Thyroid gland (tissue), 4 donors: Measurements from ENCODE around the gene MXI1. TPM values are rescaled to one million over a fixed set of nuclear protein-coding genes. Genes with fewer than 3 reads are reported as not detected.

Source experiments
- DNase-seq, 2 donors: peaks; one replicate each; pipeline ENCODE4 v3.0.0-alpha.2; 2019
- H3K27ac ChIP-seq, 3 donors: fragments of 200-600 bp; sonication (generic); 1 replicate in 2 of 3; 2 replicates in 1 of 3; pipeline ENCODE4 v1.5.1; 2016 to 2019; ENCODE audit warnings: mild to moderate bottlenecking in 1 of 3, moderate library complexity in 1 of 3
- H3K27me3 ChIP-seq: fragments of 200-600 bp; sonication (generic); one replicate; pipeline ENCODE4 v1.5.1; 2019
- H3K36me3 ChIP-seq, 2 donors: fragments of 200-600 bp; sonication (generic); one replicate each; pipeline ENCODE4 v1.5.1; 2016 to 2019
- H3K4me1 ChIP-seq, 2 donors: fragments of 200-600 bp; sonication (generic); one replicate each; pipeline ENCODE4 v1.5.1; 2017 to 2019
- H3K4me3 ChIP-seq, 3 donors: fragments of 200-600 bp; sonication (generic); replicated peaks in 1 of 3; 1 replicate in 2 of 3; 2 replicates in 1 of 3; pipeline ENCODE4 v1.5.1; 2016; ENCODE audit warnings: mild to moderate bottlenecking in 1 of 3
- H3K9me3 ChIP-seq: fragments of 200-600 bp; sonication (generic); one replicate; pipeline ENCODE4 v1.5.1; 2017
- CTCF ChIP-seq, 6 experiments: fragments of 200-600 bp in 3 of 6; fragments of 450-650 bp in 3 of 6; sonication (generic) in 3 of 6; IDR thresholded peaks; one replicate each; pipeline ENCODE4 v1.5.1; 2016 to 2019; ENCODE audit warnings: antibody characterized with exemption in 6 of 6, mild to moderate bottlenecking in 2 of 6, inconsistent platforms in 1 of 6, moderate library complexity in 1 of 6
- POLR2A ChIP-seq, 2 donors: fragments of 450-650 bp; IDR thresholded peaks; one replicate each; pipeline ENCODE4 v1.6.1; 2017; ENCODE audit warnings: antibody characterized with exemption in 2 of 2, mild to moderate bottlenecking in 2 of 2, moderate library complexity in 1 of 2
- WGBS, 2 donors: methylation state at CpG; one replicate each; pipeline ENCODE4 v1.1.5; 2017; 5-methylcytosine and 5-hydroxymethylcytosine counted together
- intact Hi-C: fragments of 100-400 bp; cut with DNase I; formaldehyde crosslinking; loops from one replicate; pipeline ENCODE4 v1.15.1; 2023
- total RNA-seq, 4 donors: library from RNA; depleted of rRNA; stranded (reverse); fragments of >200 nt; gene quantifications; one replicate each; pipeline ENCODE4 v1.2.3, GENCODE V29; 2016

Gene MXI1
- total RNA-seq, 4 donors from 2014 or later: 51.2 to 136 (median 59.6) TPM

- Histone ChIP-seq H3K27ac (no peak overlapping the region), H3K36me3 (no peaks in the 10 kb centered on the region), H3K9me3 (no peaks in the 10 kb centered on the region), H3K27me3 (peaks cover 5% of the 10 kb centered on the region), H3K4me1 (peaks cover 7 to 17% of the 10 kb centered on the region in 2 donors), H3K4me3 (no peak overlapping the region)
- WGBS, 2 donors: 12 to 17% methylated on average over 10 of the region's 10 CpGs
- peak; percentile 19 to 32 for DNase-seq
- intact Hi-C loops: no loop called here
- TF ChIP-seq POLR2A (IDR thresholded peaks at IDR 0.05): no peak
Measured at GRCh38 chr10:110168601-110169481, 38.6 kb upstream of the MXI1 start.

DNA sequence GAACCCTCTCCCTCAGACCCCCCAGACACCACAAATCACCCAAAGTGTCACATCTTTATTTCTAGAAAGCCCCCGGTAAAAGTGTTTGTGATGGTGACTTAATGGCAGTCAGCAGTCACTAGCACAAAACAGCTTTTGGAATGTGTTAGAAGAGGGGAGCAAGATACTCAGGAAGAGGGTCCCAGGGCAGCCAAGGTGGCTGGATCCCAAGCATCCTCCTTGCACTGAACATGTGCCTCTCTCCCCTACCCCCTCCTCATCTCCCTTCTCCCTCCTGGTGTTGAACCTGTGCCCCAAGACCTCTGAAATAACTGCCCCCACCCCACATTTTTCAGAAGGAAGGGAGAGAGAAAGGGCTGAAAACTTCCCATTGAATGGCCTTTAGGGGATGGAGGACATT is 37.8 kb upstream of the MXI1 start:
- TF ChIP-seq CTCF (IDR thresholded peaks at IDR 0.05) (no peak), POLR2A (IDR thresholded peaks at IDR 0.05) (no peak)
- no peaks in the 10 kb centered on the region for H3K36me3 ChIP-seq
- DNase-seq: no peak
- intact Hi-C loops: no loop called here
- no peaks in the 10 kb centered on the region for H3K9me3 ChIP-seq
- H3K4me1 ChIP-seq: peaks cover 7 to 17% of the 10 kb centered on the region in 2 donors
- H3K27ac ChIP-seq: no peak overlapping the region
- no peak overlapping the region for H3K4me3 ChIP-seq
- WGBS, 2 donors: 13 to 15% methylated on average over 1 of the region's 1 CpG
- peaks cover 5% of the 10 kb centered on the region for H3K27me3 ChIP-seq

- intact Hi-C loops: no loop called here
- Histone ChIP-seq H3K4me3 (no peak overlapping the region), H3K9me3 (no peaks in the 10 kb centered on the region), H3K27me3 (peaks cover 5% of the 10 kb centered on the region), H3K36me3 (no peaks in the 10 kb centered on the region), H3K27ac (no peak overlapping the region), H3K4me1 (peaks cover 7 to 17% of the 10 kb centered on the region in 2 donors)
- TF ChIP-seq CTCF (IDR thresholded peaks at IDR 0.05) (no peak), POLR2A (IDR thresholded peaks at IDR 0.05) (no peak)
- DNase-seq: no peak
- 12 to 16% methylated on average over 13 of the region's 13 CpGs for WGBS, 2 donors
Measured at GRCh38 chr10:110170142-110170971, 37.0 kb upstream of the MXI1 start.

- intact Hi-C loops: no loop called here
- TF ChIP-seq POLR2A (IDR thresholded peaks at IDR 0.05) (no peak), CTCF (IDR thresholded peaks at IDR 0.05) (no peak)
- no peak overlapping the region for H3K27ac ChIP-seq
- H3K27me3 ChIP-seq: peaks cover 5% of the 10 kb centered on the region
- H3K36me3 ChIP-seq: no peaks in the 10 kb centered on the region
- H3K4me3 ChIP-seq: no peak overlapping the region
- H3K9me3 ChIP-seq: no peaks in the 10 kb centered on the region
- WGBS, 2 donors: 47 to 56% methylated on average over 6 of the region's 6 CpGs
- peaks cover 7 to 17% of the 10 kb centered on the region in 2 donors for H3K4me1 ChIP-seq
- DNase-seq: no peak
Measured at GRCh38 chr10:110171032-110171431, 36.4 kb upstream of the MXI1 start.

GRCh38 chr10:110172155-110172554 is 35.2 kb upstream of the MXI1 start:
- WGBS, 2 donors: 78 to 82% methylated on average over 5 of the region's 5 CpGs
- peaks cover 5% of the 10 kb centered on the region for H3K27me3 ChIP-seq
- H3K9me3 ChIP-seq: no peaks in the 10 kb centered on the region
- intact Hi-C loops: no loop called here
- no peak overlapping the region for H3K4me3 ChIP-seq
- peaks cover 7 to 17% of the 10 kb centered on the region in 2 donors for H3K4me1 ChIP-seq
- H3K27ac ChIP-seq: no peak overlapping the region
- TF ChIP-seq POLR2A (IDR thresholded peaks at IDR 0.05): no peak
- TF ChIP-seq CTCF (IDR thresholded peaks at IDR 0.05): no peak
- no peaks in the 10 kb centered on the region for H3K36me3 ChIP-seq
- no peak for DNase-seq
